UCSD-AML1 (cell line): Measurements from ENCODE around the gene SYF2.
A peak's percentile ranks its signal among the peaks of the same experiment; 100 is the strongest.
"Not testable (repeated sequence)": the region's sequence is repeated elsewhere in the genome, so short reads cannot be mapped to it uniquely, and the experiment has no call there.

Experiments used
- DNase-seq: peaks from one replicate; lab custom pipeline; 2025; ENCODE audit not compliant: unreplicated experiment; lab: John Stamatoyannopoulos, UW

Gene SYF2

DNA sequence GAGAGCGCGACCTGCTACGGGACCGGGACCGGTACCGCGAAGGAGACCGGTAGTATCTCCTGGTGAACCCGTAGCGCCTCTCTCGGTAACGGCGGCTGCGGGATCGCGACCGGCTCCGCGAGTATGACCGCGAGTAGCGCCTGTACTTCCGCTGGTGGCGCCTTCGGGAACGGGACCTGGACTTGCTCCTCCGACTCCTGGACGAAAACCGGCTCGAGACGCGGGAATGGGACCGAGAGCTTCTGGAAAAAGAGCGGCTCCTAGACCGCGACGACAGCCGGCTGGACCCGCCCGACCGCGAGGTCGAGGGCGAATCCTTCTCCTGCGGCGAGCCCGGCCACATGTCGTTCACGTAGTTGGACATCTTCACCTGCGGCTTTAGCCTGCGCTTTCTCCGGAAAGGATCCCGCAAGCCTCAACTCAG lies 14.3 kb upstream of the SYF2 start:
- DNase-seq = no peak

DNA sequence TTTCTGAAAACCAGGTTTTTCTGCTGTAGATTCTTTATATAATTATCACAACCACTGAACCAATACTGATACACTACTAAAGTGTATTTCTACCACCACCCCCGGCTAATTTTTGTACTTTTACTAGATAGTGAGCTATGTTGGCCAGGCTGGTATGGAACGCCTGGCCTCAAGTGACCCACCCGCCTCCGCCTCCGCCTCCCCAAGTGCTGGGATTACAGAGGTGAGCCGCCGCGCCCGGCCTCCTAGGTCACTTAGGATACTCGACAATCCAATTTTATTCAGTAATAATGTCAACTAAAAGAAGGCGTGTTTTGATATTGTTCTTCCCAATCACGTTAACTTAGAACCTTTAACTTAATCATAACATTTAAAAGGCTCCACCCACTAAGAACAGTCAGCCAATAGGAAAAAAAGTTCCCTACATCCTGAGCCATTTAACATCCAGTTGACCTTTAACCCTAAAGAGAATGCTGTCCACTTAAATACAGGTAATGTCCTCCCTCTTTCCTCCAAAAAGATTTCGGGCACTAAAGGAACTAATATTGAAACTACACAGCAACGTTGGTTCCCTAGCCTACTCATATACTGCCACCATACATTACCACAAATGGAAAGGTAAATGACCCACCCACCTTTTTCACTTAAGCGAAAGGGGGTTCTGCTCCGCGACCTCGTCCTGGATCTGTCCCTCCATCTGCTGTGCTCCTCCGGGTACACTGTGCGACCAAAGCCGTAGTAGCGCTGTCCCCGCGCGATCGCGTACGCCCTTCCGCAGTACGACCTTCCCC lies 13.7 kb upstream of the SYF2 start:
- DNase-seq = no peak

DNA sequence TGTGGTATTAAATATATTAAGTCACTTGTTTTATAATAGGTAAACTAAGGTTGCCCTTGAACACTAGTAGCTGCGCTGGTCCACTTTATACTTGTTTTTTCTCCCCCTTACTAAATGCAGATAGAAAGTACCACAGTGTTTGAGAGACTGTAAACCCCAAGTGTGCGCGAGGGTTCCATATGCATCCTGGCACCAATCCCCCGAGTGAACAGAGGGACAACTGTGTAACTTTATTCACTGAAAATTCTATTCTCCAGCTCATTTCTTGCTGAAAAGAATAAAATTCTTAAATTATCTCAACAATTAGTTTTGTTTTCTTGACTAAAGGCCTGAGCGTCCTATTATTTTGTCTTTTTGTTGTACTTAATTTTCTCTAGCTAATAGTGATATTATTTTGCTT lies 13.1 kb upstream of the SYF2 start:
- DNase-seq = no peak

DNA sequence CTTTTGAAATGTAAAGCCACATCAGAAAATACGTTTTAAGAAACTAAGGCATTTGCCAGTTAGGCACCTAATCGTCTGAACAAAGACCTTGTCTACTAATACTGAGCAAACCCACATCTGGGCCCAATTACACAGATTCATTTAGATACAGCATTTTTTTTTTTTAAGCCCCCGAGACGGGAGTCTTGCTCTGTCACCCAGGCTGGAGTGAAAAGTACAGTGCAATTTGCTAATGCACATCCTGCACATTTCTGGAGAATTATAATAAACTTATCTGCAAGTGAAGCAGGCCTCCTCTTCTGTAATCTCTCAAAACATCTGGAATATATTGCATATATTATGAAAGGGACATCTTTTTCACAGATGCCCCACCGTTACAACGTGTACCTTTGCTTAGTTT lies 11.6 kb upstream of the SYF2 start:
- DNase-seq = no peak

DNA sequence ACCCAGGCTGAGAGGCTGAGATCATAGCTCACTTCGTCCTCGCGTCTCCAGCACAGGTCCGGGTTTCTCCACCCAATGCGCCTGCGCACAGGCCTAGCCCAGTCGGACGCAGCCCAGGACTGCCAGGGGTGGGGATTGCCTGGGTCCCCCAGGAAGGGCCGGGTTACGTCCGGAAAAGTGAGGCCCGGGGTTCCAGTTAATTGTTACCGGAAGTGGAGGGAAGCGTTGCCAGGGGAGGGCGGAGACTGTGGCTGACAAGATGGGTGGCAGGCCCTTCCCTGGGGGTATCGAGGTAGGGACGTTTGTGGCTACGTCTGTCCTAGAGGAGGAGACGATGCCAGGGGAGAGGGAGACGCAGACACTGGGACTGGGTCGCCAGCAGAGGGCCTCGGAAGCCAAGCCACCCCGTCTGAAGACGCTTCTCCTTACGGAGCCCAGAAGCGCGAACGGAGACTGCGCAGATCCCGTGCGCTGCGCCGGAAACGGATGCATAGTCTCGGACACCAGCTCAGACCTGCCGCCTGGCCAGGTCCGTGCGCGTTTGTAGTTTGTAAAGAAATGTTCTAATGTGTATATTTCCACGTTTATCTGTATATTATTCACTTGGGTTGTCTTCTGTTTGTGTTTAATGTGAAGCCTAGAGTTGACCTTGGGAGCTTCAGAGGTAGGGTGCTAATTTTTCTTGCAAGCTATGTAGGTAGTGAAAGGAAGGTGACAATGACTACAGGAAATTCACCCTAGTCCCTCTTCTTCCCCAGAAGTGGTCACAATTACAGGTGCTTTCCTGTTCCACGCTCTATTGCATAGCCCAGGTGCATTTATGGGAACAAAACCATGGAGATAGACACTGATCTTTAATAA lies 7.6 kb upstream of the SYF2 start:
- DNase-seq = peak; percentile 98

DNA sequence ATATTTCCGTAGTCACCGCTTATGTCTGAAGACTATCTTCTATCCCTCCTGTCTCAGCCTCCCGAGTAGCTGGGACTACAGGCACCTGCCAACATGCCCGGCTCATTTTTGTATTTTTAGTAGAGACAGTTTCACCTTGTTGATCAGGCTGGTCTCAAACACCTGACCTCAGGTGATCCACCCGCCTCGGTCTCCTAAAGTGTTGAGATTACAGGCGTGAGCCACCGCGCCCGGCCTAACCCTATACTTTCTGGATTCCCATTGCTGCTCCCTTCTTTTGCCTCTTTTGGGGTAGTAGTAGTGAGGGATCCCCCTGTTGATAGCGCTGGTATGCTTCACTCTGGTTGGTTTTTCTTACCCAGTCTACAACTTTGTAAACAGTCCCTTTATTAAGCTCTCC lies 5.7 kb upstream of the SYF2 start:
- DNase-seq = no peak

DNA sequence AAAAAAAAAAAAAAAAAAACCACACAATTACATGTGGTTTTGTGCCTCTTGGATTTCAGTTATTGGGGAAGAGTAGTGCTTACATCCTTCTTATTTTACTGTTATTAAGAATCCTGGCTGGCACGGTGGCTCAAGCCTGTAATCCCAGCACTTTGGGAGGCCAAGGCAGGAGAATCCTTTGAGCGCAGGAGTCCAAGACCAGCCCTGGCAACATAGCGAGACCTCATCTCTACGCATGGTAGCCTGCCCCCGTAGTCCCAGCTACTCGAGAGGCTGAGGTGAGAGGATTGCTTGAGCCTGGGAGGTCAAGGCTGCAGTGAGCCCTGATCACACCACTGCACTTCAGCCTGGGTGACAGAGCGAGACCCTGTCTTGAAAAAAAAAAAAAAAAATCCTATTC lies 4.0 kb upstream of the SYF2 start:
- DNase-seq = not testable (repeated sequence)

DNA sequence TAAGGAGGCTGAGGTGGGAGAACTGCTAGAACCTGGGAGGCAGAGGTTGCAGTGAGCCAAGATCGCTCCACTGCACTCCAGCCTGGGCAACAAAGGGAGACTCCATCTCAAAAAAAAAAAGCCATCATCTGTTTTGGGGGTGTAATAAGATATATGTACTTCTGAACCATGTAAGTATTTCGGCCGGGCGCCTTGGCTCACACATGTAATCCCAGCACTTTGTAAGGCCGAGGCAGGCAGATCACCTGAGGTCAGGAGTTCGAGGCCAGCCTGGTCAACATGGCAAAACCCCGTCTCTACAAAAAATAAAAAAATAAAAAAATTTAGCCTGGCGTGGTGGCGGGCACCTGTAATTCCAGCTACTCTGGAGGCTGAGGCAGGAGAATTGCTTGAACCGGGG lies 3.1 kb upstream of the SYF2 start:
- not testable (repeated sequence) for DNase-seq

DNA sequence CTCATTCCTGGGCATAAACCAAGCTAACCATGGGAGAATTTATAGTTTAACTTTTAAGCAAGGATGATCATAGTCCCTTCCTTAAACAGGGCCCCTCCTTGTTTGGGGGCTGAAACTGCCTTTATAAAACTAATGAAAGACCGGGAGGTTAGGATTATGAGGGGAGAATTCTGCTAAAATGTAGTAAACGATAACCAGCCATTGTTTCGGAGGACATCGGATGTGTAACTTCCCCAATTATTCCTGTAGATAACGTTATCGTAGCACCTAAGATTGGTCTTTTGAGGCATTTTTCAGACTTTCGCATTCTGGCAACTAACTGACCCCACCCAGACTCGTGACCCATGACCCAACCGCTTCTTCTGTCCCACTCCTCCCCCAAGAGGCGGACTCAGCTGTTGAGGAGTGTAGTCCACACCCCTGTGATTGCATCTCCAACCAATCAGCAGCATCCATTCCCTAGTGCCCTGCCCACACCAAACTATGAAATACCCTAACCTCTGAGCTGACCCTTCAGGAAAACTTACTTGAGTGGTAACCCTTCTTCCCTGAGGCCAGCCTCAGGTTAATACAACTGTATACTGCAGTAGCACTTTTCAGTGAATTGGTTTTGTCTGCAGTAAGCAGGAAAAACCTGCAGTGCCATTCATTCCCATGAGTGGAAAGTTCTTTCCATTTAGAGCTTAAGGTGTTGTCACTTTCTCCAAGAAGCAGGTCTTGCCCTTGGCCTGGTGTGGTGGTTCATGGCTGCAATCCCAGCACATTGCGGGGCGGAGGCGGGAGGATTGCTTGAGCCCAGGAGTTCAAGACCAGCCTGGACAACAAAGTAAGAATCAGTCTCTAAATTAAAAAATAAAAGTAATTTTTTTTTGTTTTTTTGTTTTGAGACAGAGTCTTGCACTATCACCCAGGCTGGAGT lies 823 bp upstream of the SYF2 start:
- DNase-seq = peak; percentile 75

DNA sequence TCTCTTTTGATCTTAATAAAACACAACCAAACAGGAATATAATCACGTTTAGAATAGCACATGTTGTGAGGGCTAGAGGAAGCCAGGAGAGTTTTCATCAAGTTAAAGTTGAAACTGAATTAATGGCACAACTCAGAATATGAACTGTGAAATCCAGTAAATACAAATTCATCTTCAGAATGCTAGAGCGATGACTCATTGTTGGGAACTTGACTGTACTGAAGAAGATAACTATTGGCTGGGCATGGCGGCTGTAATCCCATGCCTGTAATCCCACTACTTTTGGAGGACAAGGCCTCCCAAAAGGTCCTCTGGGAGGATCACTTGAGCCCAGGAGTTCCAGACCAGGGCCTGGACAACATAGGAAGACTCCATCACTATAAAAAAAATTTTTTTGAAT lies 8.8 kb downstream of the SYF2 start:
- no peak for DNase-seq

DNA sequence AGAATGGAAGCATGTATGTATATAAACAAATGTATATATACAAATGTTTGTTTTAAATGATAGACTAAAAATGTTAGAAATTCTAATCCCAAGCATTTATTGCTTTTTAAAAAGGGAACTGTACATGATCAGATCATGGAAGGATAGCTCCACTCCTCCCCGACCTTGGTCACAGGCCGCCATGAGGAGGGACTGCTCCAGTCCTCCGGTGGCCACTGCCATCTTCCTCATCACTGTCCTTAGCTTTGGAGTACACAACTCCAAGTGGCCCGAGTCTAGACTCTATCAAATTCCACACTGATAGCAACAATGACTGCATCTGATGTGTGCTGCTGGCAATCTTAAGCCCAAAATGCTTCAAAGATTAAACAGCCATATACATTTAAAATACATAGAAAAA lies 9.7 kb downstream of the SYF2 start:
- DNase-seq = no peak

DNA sequence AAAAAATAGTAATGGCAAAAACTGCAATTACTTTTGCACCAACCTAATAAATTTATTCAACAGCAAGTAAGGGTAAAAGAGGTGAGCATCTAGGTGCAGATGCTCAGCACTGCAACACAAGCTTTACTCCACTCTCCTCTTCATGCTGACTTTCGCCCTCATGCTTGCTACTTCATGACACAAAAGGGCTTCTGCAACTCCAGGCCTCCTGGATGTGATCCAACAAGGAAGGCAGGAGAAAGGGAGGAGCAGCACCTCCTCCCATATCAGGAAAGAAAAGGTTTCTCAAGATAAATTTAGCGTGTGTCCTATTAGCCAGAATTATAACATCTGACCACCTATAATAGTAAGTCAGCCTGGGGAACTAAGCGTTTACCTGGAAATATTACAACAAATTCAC lies 11.6 kb downstream of the SYF2 start:
- DNase-seq = no peak

DNA sequence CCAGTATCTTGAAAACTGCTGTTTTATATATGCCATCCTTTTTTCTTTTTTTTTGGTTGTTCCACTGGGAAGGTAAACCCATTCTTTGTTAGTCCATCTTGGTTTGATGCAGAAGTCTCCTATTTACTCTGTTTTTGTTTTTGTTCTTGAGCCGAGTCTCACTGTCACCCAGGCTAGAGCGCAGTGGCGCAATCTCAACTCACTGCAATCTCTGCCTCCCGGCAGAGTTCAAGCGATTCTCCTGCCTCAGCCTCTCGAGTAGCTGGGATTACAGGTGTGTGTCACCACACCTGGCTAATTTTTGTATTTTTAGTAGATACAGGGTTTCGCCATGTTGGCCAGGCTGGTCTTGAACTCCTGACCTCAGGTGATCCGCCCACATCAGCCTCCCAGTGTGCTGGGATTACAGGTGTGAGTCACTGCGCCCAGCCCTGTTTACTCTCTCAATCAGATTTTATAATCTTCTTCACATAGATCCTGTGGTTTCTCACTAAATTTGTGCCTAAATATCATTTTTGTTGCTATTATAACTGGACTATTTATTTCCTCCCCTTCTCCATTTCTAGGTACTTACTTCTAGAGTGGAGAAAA lies 12.5 kb downstream of the SYF2 start:
- DNase-seq = no peak

DNA sequence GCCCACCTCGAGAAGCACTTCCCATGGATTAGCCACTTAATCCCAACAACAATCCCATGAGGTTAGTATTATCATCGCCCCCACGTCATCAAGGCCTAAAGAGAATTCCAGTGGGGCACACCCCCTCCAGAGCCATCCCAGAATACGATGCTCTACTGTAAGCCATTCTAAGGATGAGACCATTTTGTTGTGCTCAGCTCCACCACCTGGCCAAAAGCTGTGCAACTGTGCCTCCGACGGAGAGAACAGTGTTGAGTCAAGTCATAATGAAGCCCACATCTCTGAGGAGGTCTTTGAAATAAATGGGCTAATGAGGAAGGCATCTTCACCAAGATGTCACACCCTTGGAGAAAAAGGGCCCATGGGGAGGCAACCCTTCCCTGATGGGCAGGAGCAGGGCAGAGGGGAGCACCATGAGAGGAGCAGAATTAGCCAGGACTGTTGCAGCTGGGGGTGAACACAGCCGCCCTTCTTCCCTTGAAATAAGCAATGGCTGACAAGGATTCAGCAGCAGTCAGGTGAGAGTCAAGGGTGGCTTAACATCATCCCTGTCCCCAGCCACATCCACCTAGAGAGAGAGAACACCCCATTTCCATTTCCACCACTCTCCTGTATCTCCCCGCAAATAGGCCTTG lies 14.6 kb downstream of the SYF2 start:
- DNase-seq = no peak

DNA sequence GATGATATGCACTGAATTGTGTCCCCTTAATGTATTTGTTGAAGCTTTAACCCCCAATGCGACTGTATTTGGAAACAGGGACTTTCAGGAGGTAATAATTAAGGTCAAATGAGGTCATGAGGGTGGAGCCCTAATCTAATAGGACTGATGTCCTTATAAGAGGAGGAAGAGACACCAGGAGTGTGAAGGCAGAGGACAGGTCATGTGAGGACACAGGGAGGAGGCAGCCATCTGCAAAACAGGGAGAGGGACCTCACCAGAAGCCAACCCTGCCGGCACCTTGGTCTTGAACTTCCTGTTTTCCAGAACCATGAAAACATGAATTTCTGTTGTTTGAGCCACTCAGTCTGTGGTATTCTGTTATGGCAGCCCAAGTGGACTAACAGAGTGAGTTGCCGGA lies 15.3 kb downstream of the SYF2 start:
- no peak for DNase-seq

DNA sequence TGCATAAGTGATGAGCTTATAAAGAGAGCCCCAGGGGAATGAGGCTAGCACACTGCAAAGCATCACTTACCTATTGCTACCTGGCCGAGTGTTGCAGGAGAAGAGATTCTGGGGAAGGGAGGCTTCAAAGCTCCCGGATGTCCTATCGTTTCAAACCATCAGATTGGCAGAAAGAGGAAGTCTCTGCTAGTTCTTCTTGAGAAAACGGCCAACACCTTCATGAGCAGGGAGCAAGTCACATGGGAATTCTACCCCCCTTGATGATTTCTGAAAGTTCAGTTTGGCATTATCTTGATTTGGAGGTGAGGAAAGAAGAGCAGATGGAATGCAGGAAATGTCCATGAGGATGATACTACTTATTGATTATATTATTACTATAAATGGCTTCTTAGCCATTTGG lies 16.2 kb downstream of the SYF2 start:
- no peak for DNase-seq

DNA sequence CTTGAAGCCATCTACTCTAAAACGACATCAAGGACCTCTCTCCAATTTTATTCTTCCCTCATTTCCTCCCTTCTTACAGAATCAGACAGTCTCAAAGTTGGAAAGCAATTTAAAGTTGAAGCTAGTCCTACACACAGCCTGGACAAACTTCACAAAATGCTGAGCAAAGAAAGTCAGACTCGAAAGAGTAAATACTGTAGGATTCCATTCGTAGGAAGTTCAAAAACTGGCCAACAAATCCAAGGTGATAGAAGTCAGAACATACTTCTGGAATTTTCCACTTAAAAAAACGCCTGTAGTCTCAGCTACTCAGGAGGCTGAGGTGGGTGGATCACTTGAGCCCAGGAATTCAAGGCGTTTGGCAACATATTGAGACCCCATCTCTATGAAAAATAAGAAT lies 19.6 kb downstream of the SYF2 start:
- DNase-seq = no peak

DNA sequence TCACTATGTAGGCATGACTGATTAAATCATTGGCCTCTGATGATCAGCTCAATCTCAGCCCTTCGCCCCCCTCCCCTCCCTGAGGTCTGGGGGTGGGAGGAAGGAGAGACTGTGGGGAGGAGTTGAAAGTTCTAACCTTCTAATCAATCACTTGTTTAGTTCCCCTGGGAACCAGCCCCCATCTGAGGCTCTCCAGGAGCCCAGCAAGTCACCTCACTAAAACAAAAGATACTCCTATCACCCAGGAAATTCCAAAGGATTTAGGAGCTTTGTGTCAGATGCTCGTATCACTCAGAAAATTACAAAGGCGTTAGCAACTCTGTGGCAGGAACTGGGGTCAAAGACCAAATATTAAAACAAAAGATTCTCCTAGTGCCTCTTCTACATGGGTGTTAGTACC lies 21.6 kb downstream of the SYF2 start:
- no peak for DNase-seq

DNA sequence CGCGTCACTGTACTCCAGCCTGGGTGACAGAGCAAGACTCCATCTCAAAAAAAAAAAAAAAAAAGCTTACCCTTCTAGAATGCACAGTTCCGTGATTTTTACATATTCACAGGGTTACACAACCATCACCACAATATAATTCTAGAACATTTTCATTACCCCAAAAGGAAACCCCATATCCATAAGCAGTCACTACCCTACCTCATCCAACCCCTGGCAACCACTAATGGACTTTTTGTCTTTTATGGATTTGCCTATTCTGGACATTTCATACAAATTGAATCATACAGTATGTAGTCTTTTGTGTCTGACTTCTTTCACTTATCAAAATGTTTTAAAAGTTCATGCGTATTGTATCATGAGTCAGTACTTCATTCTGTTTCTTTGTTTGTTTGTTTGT lies 22.8 kb downstream of the SYF2 start:
- no peak for DNase-seq

DNA sequence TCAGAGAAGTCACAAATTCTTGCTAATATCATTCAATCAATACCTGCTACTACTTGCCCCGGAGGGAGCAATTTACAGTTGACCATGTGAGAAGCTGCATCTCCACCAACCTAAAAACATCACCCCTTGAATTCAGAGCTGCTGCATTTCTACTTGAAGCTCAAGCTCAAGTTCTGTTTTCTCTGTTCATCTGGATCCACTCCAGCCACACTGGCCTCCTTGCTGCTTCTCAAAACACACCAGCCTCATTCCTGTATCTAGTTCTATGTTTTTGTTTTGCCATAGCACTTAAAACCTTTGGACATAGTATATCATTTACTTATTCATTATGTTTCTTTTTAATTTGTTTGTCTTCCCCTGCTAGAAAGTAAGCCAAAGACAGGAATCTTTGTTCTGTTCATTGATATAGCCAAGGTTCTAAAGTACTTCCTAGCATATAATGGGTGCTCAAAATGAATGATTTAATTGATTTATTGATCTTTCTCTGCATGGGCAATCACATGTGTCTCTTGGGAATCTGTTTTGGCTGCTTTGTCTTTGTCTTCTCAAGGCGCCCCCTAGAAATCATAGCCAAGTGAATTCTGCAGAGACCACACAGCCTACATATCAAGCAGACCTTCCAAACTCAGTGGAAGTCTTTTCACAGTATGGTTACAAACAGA lies 23.6 kb downstream of the SYF2 start:
- no peak for DNase-seq
